Measurements from ENCODE around the gene RAB7A. TPM values are rescaled to one million over a fixed set of nuclear protein-coding genes. Genes with fewer than 3 reads are reported as not detected.

Gene RAB7A
- total RNA-seq, 4 donors from 2014 or later: 45.0 to 121 (median 101) TPM

DNA sequence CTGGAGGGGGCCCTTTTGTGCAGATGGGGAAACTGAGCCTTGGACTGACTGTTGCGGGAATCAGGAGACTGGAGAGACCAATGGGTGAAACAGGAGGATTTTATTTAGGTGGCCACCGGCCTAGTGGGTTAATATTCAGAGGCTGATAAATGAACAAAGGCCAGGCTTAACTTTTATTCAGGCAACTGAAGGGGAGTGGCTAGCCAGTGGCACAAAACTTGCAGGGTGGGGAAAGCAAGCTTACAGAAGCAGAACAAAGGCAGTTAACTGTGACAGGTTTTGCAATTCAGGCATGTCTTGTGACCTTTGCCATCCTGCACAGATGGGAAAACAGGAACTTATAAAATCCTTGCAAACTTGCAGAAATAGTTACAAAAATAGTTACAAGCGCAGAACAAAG lies 128.5 kb downstream of the RAB7A start:
- no peak for TF ChIP-seq POLR2AphosphoS5 (IDR thresholded peaks at IDR 0.05)
- TF ChIP-seq EP300 (IDR thresholded peaks at IDR 0.05; ENCODE audit: low read depth): no peak
- no peak for TF ChIP-seq POLR2A (IDR thresholded peaks at IDR 0.05)
- TF ChIP-seq, protein P1, sequence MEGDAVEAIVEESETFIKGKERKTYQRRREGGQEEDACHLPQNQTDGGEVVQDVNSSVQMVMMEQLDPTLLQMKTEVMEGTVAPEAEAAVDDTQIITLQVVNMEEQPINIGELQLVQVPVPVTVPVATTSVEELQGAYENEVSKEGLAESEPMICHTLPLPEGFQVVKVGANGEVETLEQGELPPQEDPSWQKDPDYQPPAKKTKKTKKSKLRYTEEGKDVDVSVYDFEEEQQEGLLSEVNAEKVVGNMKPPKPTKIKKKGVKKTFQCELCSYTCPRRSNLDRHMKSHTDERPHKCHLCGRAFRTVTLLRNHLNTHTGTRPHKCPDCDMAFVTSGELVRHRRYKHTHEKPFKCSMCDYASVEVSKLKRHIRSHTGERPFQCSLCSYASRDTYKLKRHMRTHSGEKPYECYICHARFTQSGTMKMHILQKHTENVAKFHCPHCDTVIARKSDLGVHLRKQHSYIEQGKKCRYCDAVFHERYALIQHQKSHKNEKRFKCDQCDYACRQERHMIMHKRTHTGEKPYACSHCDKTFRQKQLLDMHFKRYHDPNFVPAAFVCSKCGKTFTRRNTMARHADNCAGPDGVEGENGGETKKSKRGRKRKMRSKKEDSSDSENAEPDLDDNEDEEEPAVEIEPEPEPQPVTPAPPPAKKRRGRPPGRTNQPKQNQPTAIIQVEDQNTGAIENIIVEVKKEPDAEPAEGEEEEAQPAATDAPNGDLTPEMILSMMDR (IDR thresholded peaks at IDR 0.05): no peak
- DNase-seq: no peak
- in situ Hi-C loops (cut with MboI; ENCODE audit: low pct_ligation_motif_present in 1 of 4, low pct_unique_long_range_greater_than_20kb in 1 of 4, low sequenced_read_pairs in 3 of 4): no loop called here
- H3K4me3 ChIP-seq: no peak overlapping the region
- no peaks in the 10 kb centered on the region for H3K36me3 ChIP-seq
- peaks cover 22 to 28% of the 10 kb centered on the region in 2 donors for H3K9me3 ChIP-seq
- no peaks in the 10 kb centered on the region for H3K27me3 ChIP-seq
- H3K4me1 ChIP-seq: no peaks in the 10 kb centered on the region
- no peak overlapping the region for H3K27ac ChIP-seq
- intact Hi-C loops (cut with DNase I; ENCODE audit: low total_unique reads): no loop called here
- WGBS, 2 donors (ENCODE audit: low coverage in 1 of 2): 79 to 88% methylated on average over 3 of the region's 3 CpGs

DNA sequence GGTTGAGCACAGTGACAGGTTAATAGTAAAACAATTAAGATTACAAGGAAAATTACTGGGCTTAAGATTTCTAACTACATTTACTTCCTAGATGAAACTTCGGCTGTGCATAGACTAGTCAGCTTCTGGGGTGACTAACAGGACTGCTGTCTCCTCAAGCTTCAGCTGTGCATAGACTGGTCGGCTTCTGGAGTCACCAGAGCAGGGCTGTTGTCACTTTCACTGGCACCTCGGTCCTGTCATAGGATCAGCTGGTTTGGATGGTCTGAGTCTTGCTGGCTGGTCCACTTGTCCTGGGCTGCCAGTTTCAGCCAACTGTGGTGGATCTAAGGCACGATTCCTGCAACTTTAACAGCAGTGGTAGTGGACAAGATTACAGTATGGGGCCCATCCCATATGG lies 129.6 kb downstream of the RAB7A start:
- Histone ChIP-seq H3K4me3 (no peak overlapping the region), H3K27me3 (no peaks in the 10 kb centered on the region), H3K4me1 (no peaks in the 10 kb centered on the region), H3K36me3 (no peaks in the 10 kb centered on the region), H3K9me3 (peaks cover 25 to 38% of the 10 kb centered on the region in 2 donors), H3K27ac (no peak overlapping the region)
- 60 to 66% methylated on average over 3 to 4 of the region's 4 CpGs for WGBS, 2 donors (ENCODE audit: low coverage in 1 of 2)
- TF ChIP-seq, protein P1 (IDR thresholded peaks at IDR 0.05): no peak
- TF ChIP-seq EP300 (IDR thresholded peaks at IDR 0.05; ENCODE audit: low read depth): no peak
- TF ChIP-seq POLR2AphosphoS5 (IDR thresholded peaks at IDR 0.05): no peak
- TF ChIP-seq POLR2A (IDR thresholded peaks at IDR 0.05): no peak
- intact Hi-C loops (cut with DNase I; ENCODE audit: low total_unique reads): no loop called here
- no peak for DNase-seq
- in situ Hi-C loops (cut with MboI; ENCODE audit: low pct_ligation_motif_present in 1 of 4, low pct_unique_long_range_greater_than_20kb in 1 of 4, low sequenced_read_pairs in 3 of 4): no loop called here

DNA sequence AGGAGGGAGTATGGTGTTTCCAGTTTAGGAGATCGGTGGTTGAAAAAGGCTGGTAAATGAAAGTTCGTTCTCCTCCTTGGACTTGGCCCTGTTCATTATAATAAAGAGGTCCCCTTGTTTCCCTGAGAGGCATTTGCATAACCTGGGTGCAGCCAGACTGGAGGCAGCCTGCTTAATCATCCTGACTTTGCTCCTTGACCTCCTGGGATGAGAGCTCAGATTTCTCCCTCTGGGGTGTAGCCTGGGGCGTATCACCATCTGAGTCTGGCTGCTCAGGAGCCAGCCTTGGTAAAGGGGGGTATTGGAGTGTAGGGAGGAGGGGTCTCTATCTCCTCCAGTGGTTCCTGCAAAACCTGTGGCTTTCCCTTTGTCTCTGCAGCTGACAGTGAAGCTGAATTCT lies 132.2 kb downstream of the RAB7A start:
- Histone ChIP-seq H3K9me3 (peaks cover 25 to 38% of the 10 kb centered on the region in 2 donors), H3K36me3 (no peaks in the 10 kb centered on the region), H3K4me1 (no peaks in the 10 kb centered on the region), H3K27ac (no peak overlapping the region), H3K27me3 (no peaks in the 10 kb centered on the region), H3K4me3 (no peak overlapping the region)
- intact Hi-C loops (cut with DNase I; ENCODE audit: low total_unique reads): no loop called here
- WGBS, 2 donors (ENCODE audit: low coverage in 1 of 2): 93% methylated on average over 3 of the region's 3 CpGs; no CpG with 5 or more reads in 1 of the 2 donors
- no peak for DNase-seq
- in situ Hi-C loops (cut with MboI; ENCODE audit: low pct_ligation_motif_present in 1 of 4, low pct_unique_long_range_greater_than_20kb in 1 of 4, low sequenced_read_pairs in 3 of 4): no loop called here
- no peak for TF ChIP-seq EP300 (IDR thresholded peaks at IDR 0.05; ENCODE audit: low read depth)

DNA sequence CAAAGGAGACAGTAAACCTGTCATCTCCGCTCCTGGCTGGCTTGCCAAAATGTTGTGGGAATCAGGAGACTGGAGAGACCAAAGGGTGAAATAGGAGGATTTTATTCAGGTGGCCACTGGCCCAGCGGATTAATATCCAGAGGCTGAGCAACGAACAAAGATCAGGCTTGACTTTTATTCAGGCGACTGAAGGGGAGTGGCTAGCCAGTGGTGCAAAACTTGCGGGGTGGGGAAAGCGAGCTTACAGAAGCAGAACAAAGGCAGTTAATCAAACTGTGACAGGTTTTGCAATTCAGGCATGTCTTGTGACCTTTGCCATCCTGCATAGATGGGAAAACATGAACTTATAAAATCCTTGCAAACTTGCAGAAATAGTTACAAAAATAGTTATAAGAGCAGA lies 133.6 kb downstream of the RAB7A start:
- in situ Hi-C loops (cut with MboI; ENCODE audit: low pct_ligation_motif_present in 1 of 4, low pct_unique_long_range_greater_than_20kb in 1 of 4, low sequenced_read_pairs in 3 of 4): no loop called here
- H3K27ac ChIP-seq: no peak overlapping the region
- DNase-seq: no peak
- no peaks in the 10 kb centered on the region for H3K36me3 ChIP-seq
- no peaks in the 10 kb centered on the region for H3K27me3 ChIP-seq
- H3K4me1 ChIP-seq: peaks cover 0 to 4% (median 0%) of the 10 kb centered on the region in 4 donors
- WGBS, 2 donors (ENCODE audit: low coverage in 1 of 2): 90% methylated on average over 6 of the region's 6 CpGs; no CpG with 5 or more reads in 1 of the 2 donors
- H3K4me3 ChIP-seq: no peak overlapping the region
- TF ChIP-seq POLR2A (IDR thresholded peaks at IDR 0.05): no peak
- TF ChIP-seq EP300 (IDR thresholded peaks at IDR 0.05; ENCODE audit: low read depth): no peak
- TF ChIP-seq POLR2AphosphoS5 (IDR thresholded peaks at IDR 0.05): no peak
- TF ChIP-seq, protein P1 (IDR thresholded peaks at IDR 0.05): no peak
- intact Hi-C loops (cut with DNase I; ENCODE audit: low total_unique reads): no loop called here
- H3K9me3 ChIP-seq: peaks cover 21 to 27% of the 10 kb centered on the region in 2 donors

DNA sequence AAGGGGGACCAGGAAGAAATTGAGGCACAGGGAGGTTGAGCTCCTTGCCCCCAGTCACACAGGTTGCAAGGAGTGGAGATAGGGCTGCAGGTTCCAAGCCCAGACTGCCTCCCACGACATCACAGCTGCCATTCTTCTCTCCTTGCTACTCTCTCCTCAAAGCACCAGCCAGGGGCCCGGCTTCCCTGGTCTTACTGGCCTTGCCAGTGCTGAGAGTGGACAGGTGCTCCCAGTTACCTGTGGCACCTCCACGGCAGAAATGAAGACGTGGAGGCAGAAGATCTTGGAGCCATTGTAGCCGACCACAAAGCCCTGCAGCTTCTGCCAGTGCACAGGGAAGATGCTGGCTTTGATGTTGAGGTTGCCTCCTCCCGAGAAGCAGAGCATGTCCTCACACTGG lies 135.5 kb downstream of the RAB7A start:
- 82% methylated on average over 6 of the region's 6 CpGs; no CpG with 5 or more reads in 1 of the 2 donors for WGBS, 2 donors (ENCODE audit: low coverage in 1 of 2)
- intact Hi-C loops (cut with DNase I; ENCODE audit: low total_unique reads): no loop called here

More for the DNA sequence above, 135.5 kb downstream of the RAB7A start:
- Histone ChIP-seq H3K36me3 (no peaks in the 10 kb centered on the region), H3K4me1 (peaks cover 0 to 9% (median 0%) of the 10 kb centered on the region in 4 donors), H3K4me3 (no peak overlapping the region), H3K27ac (no peak overlapping the region), H3K27me3 (no peaks in the 10 kb centered on the region), H3K9me3 (peaks cover 18 to 19% of the 10 kb centered on the region in 2 donors)
- in situ Hi-C loops (cut with MboI; ENCODE audit: low pct_ligation_motif_present in 1 of 4, low pct_unique_long_range_greater_than_20kb in 1 of 4, low sequenced_read_pairs in 3 of 4): no loop called here
- TF ChIP-seq, protein P1 (IDR thresholded peaks at IDR 0.05): no peak
- TF ChIP-seq EP300 (IDR thresholded peaks at IDR 0.05; ENCODE audit: low read depth): no peak
- TF ChIP-seq POLR2AphosphoS5 (IDR thresholded peaks at IDR 0.05): no peak
- no peak for DNase-seq
